Fibroblast of lung (primary cell): ENCODE measurements around the gene TCAIM. TPM values are rescaled to one million over a fixed set of nuclear protein-coding genes. Genes with fewer than 3 reads are reported as not detected.
"Not testable (repeated sequence)": the region's sequence is repeated elsewhere in the genome, so short reads cannot be mapped to it uniquely, and the experiment has no call there.

Experiments used
- DNase-seq, 2 donors: peaks; one replicate each; pipeline versions ENCODE4 v3.0.0 to v3.0.0-alpha.2; 2010; ENCODE audit warnings: low read depth in 2 of 2
- H2AFZ ChIP-seq: 2 replicates; pipeline ENCODE4 v1.5.1; 2012; ENCODE audit warnings: low read length, control low read depth, inconsistent platforms
- H3K27ac ChIP-seq: 2 replicates; pipeline ENCODE4 v1.5.1; 2011; ENCODE audit warnings: low read length, control low read depth; ENCODE audit not compliant: insufficient read depth
- H3K27me3 ChIP-seq: 2 replicates; pipeline ENCODE4 v1.5.1; 2011; ENCODE audit warnings: mild to moderate bottlenecking, low read length; ENCODE audit not compliant: control insufficient read depth, insufficient read depth
- H3K36me3 ChIP-seq: 2 replicates; pipeline ENCODE4 v1.5.1; 2011; ENCODE audit warnings: low read length; ENCODE audit not compliant: control insufficient read depth, insufficient read depth
- H3K4me1 ChIP-seq: 2 replicates; pipeline ENCODE4 v1.5.1; 2011; ENCODE audit warnings: low read length; ENCODE audit not compliant: control insufficient read depth, insufficient read depth; ENCODE audit errors: extremely low read depth
- H3K4me2 ChIP-seq: 2 replicates; pipeline ENCODE4 v1.5.1; 2011; ENCODE audit warnings: low read length, control low read depth; ENCODE audit not compliant: insufficient read depth; ENCODE audit errors: extremely low read depth
- H3K4me3 ChIP-seq, 4 experiments: fragments of 200-600 bp in 1 of 4; sonication (generic) in 1 of 4; replicated peaks in 1 of 4; 2 replicates each; pipeline ENCODE4 v1.5.1; 2011 to 2016; ENCODE audit warnings: low read length in 4 of 4, low read depth in 3 of 4, mild to moderate bottlenecking in 3 of 4, control low read depth in 2 of 4, inconsistent platforms in 1 of 4, mixed read lengths in 1 of 4; ENCODE audit not compliant: insufficient read depth in 1 of 4; ENCODE audit errors: control extremely low read depth in 1 of 4
- H3K79me2 ChIP-seq: 2 replicates; pipeline ENCODE4 v1.5.1; 2012; ENCODE audit warnings: mild to moderate bottlenecking, low read length, inconsistent platforms; ENCODE audit not compliant: control insufficient read depth, insufficient read depth
- H3K9ac ChIP-seq: 2 replicates; pipeline ENCODE4 v1.5.1; 2011; ENCODE audit warnings: mild to moderate bottlenecking, low read length, control low read depth; ENCODE audit not compliant: insufficient read depth
- H3K9me3 ChIP-seq: 2 replicates; pipeline ENCODE4 v1.5.1; 2012; ENCODE audit warnings: low read depth, low read length; ENCODE audit not compliant: control insufficient read depth, insufficient read depth
- H4K20me1 ChIP-seq: 2 replicates; pipeline ENCODE4 v1.5.1; 2011; ENCODE audit warnings: low read length; ENCODE audit not compliant: control insufficient read depth, insufficient read depth; ENCODE audit errors: extremely low read depth
- CTCF ChIP-seq, 2 donors: IDR thresholded peaks in 1 of 2; conservative IDR thresholded peaks in 1 of 2; 1 replicate in 1 of 2; 2 replicates in 1 of 2; pipeline ENCODE4 v1.5.1; 2011 to 2012; ENCODE audit warnings: low read length in 2 of 2, control low read depth in 1 of 2, inconsistent platforms in 1 of 2, low read depth in 1 of 2, mild to moderate bottlenecking in 1 of 2
- EZH2 ChIP-seq: IDR thresholded peaks from 2 replicates; pipeline ENCODE4 v1.5.1; 2012; ENCODE audit warnings: low read length, control low read depth, mild to moderate bottlenecking; ENCODE audit errors: missing control alignments
- polyA plus RNA-seq, 2 donors: library from polyadenylated mRNA; depleted of rRNA in 1 of 2; stranded (reverse) in 1 of 2; unstranded in 1 of 2; fragments of >200 nt; gene quantifications; 2 replicates each; pipeline ENCODE4 v1.2.1, GENCODE V29; 2011 to 2012; ENCODE audit warnings: missing spikeins in 1 of 2
- total RNA-seq: library from RNA; depleted of rRNA; stranded (reverse); fragments of >200 nt; gene quantifications from 2 replicates; pipeline ENCODE4 v1.2.1, GENCODE V29; 2014

The TCAIM gene
- total and polyA plus RNA-seq, 2 donors (not counting 1 experiment from before 2014, with no cell fraction given), result 29.8 to 46.6 TPM

GRCh38 chr3:44415421-44415820 is 76.9 kb downstream of the TCAIM start:
- Histone ChIP-seq H3K4me3 (no peak overlapping the region), H3K79me2 (no peaks in the 10 kb centered on the region), H3K9ac (no peak overlapping the region), H2AFZ (no peak overlapping the region), H3K4me2 (no peak overlapping the region), H3K4me1 (no peaks in the 10 kb centered on the region), H3K27ac (no peak overlapping the region), H3K9me3 (no peaks in the 10 kb centered on the region), H3K27me3 (no peaks in the 10 kb centered on the region), H3K36me3 (no peaks in the 10 kb centered on the region), H4K20me1 (no peaks in the 10 kb centered on the region)
- no peak for DNase-seq
- no peak for TF ChIP-seq EZH2
- no peak for TF ChIP-seq CTCF (conservative IDR thresholded peaks at IDR 0.05 in 1 of 2, IDR thresholded peaks at IDR 0.05 in 1 of 2; ENCODE audit: low read depth in 1 of 2, low read length in 2 of 2)

GRCh38 chr3:44416031-44417030 is 77.8 kb downstream of the TCAIM start:
- no peak for DNase-seq
- TF ChIP-seq EZH2 (no peak), CTCF (conservative IDR thresholded peaks at IDR 0.05 in 1 of 2, IDR thresholded peaks at IDR 0.05 in 1 of 2; ENCODE audit: low read depth in 1 of 2, low read length in 2 of 2) (no peak)
- H3K36me3 ChIP-seq, result no peaks in the 10 kb centered on the region
- no peaks in the 10 kb centered on the region for H4K20me1 ChIP-seq
- no peak overlapping the region for H3K4me3 ChIP-seq
- no peaks in the 10 kb centered on the region for H3K79me2 ChIP-seq
- H3K9ac ChIP-seq, result no peak overlapping the region
- H3K27ac ChIP-seq, result no peak overlapping the region
- no peaks in the 10 kb centered on the region for H3K27me3 ChIP-seq
- H3K4me2 ChIP-seq, result no peak overlapping the region
- H2AFZ ChIP-seq, result no peak overlapping the region
- no peaks in the 10 kb centered on the region for H3K9me3 ChIP-seq
- no peaks in the 10 kb centered on the region for H3K4me1 ChIP-seq

GRCh38 chr3:44418118-44418517 is 79.6 kb downstream of the TCAIM start:
- H3K36me3 ChIP-seq, H3K9ac ChIP-seq, H3K4me1 ChIP-seq, H3K9me3 ChIP-seq, H3K27me3 ChIP-seq, H3K4me3 ChIP-seq, H3K79me2 ChIP-seq, H3K4me2 ChIP-seq, H4K20me1 ChIP-seq, H2AFZ ChIP-seq, H3K27ac ChIP-seq, DNase-seq: not testable (repeated sequence)
